IMR-90 (cell line): ENCODE data around the gene DOCK2. TPM values are rescaled to one million over a fixed set of nuclear protein-coding genes. Genes with fewer than 3 reads are reported as not detected.

Experiments
- ATAC-seq: fragments of 200-7000 bp; cut with Tn5 transposase; 2 replicates; pipeline ENCODE4 v1.9.1; 2020; ENCODE audit warnings: low read depth, mild to moderate bottlenecking, moderate library complexity
- BruUV-seq: library from RNA; stranded (reverse); fragments of 400-500 nt; replicated peaks from 2 replicates; lab custom pipeline; 2021; lab: Mats Ljungman, UMichigan
- CTCF ChIA-PET: fragments of 300-600 bp; formaldehyde crosslinking; extraction: SDS; loops from one replicate; lab custom pipeline; 2021; ENCODE audit warnings: antibody characterized with exemption; lab: Yijun Ruan, JAX
- POLR2A ChIA-PET: fragments of 300-600 bp; sonication (Branson Sonifier 250); formaldehyde crosslinking; loops from one replicate; lab custom pipeline; 2022; ENCODE audit warnings: antibody characterized with exemption; ENCODE audit not compliant: unreplicated experiment; lab: Charles Lee
- DNase-seq: peaks from one replicate; pipeline ENCODE4 v3.0.0; 2013
- H2AFZ ChIP-seq: replicated peaks from 2 replicates; pipeline ENCODE3; 2013; ENCODE audit warnings: low read length, mild to moderate bottlenecking; ENCODE audit not compliant: poor library complexity
- H2AK5ac ChIP-seq: 2 replicates; pipeline ENCODE4 v1.6.1; 2013; ENCODE audit warnings: low read depth, low read length, inconsistent platforms
- H2AK9ac ChIP-seq: replicated peaks from 2 replicates; pipeline ENCODE3; 2013; ENCODE audit warnings: mild to moderate bottlenecking, low read depth, low read length, moderate library complexity; ENCODE audit not compliant: poor library complexity
- H2BK120ac ChIP-seq: 2 replicates; pipeline ENCODE4 v1.6.1; 2013; ENCODE audit warnings: low read depth, low read length, inconsistent platforms
- H2BK15ac ChIP-seq: 3 replicates; pipeline ENCODE4 v1.6.1; 2013; ENCODE audit warnings: low read depth, low read length, inconsistent platforms
- H2BK20ac ChIP-seq: 2 replicates; pipeline ENCODE4 v1.6.1; 2013; ENCODE audit warnings: low read depth, mild to moderate bottlenecking, inconsistent platforms, low read length, moderate library complexity
- H2BK5ac ChIP-seq: 2 replicates; pipeline ENCODE4 v1.6.1; 2013; ENCODE audit warnings: mild to moderate bottlenecking, low read depth, low read length, inconsistent platforms; ENCODE audit not compliant: poor library complexity, severe bottlenecking
- H3K14ac ChIP-seq: replicated peaks from 2 replicates; pipeline ENCODE4 v1.6.1; 2013; ENCODE audit warnings: low read depth, low read length, inconsistent platforms
- H3K18ac ChIP-seq: 2 replicates; pipeline ENCODE4 v1.6.1; 2013; ENCODE audit warnings: low read depth, low read length, control low read depth
- H3K23ac ChIP-seq: 2 replicates; pipeline ENCODE4 v1.6.1; 2013; ENCODE audit warnings: low read depth, low read length, inconsistent platforms
- H3K27ac ChIP-seq: 2 replicates; pipeline ENCODE4 v1.5.1; 2013; ENCODE audit warnings: mild to moderate bottlenecking, control low read depth, low read length; ENCODE audit not compliant: insufficient read depth
- H3K27me3 ChIP-seq: 2 replicates; pipeline ENCODE4 v1.6.1; 2013; ENCODE audit warnings: low read length; ENCODE audit not compliant: control insufficient read depth, insufficient read depth
- H3K36me3 ChIP-seq: 2 replicates; pipeline ENCODE4 v1.6.1; 2013; ENCODE audit warnings: low read length, mixed read lengths; ENCODE audit not compliant: control insufficient read depth, insufficient read depth
- H3K4ac ChIP-seq: 2 replicates; pipeline ENCODE4 v1.6.1; 2013; ENCODE audit warnings: low read depth, low read length, inconsistent platforms
- H3K4me1 ChIP-seq: 2 replicates; pipeline ENCODE4 v1.6.1; 2013; ENCODE audit warnings: low read length, mixed read lengths; ENCODE audit not compliant: control insufficient read depth, insufficient read depth
- H3K4me2 ChIP-seq: 2 replicates; pipeline ENCODE4 v1.6.1; 2013; ENCODE audit warnings: low read depth, mild to moderate bottlenecking, control low read depth, low read length, moderate library complexity
- H3K4me3 ChIP-seq: 2 replicates; pipeline ENCODE4 v1.5.1; 2013; ENCODE audit warnings: low read depth, mild to moderate bottlenecking, control low read depth, low read length, moderate library complexity; ENCODE audit not compliant: insufficient read depth
- H3K56ac ChIP-seq: 2 replicates; pipeline ENCODE4 v1.6.1; 2013; ENCODE audit warnings: low read length, inconsistent platforms; ENCODE audit not compliant: insufficient read depth; ENCODE audit errors: extremely low read depth
- H3K79me1 ChIP-seq, 2 experiments: 2 replicates each; pipeline ENCODE4 v1.6.1; 2013; ENCODE audit warnings: low read length in 2 of 2, inconsistent platforms in 1 of 2, low read depth in 1 of 2
- H3K9ac ChIP-seq: 2 replicates; pipeline ENCODE4 v1.6.1; 2013; ENCODE audit warnings: low read depth, low read length, control low read depth
- H3K9me1 ChIP-seq: 2 replicates; pipeline ENCODE4 v1.6.1; 2013; ENCODE audit warnings: low read length, inconsistent platforms; ENCODE audit not compliant: insufficient read depth
- H3K9me3 ChIP-seq: 2 replicates; pipeline ENCODE4 v1.6.1; 2013; ENCODE audit warnings: low read length; ENCODE audit not compliant: control insufficient read depth, insufficient read depth
- H4K20me1 ChIP-seq: 2 replicates; pipeline ENCODE4 v1.6.1; 2013; ENCODE audit warnings: low read length, inconsistent platforms; ENCODE audit not compliant: insufficient read depth
- H4K5ac ChIP-seq: 2 replicates; pipeline ENCODE4 v1.6.1; 2013; ENCODE audit warnings: mild to moderate bottlenecking, low read depth, low read length, control low read depth
- H4K8ac ChIP-seq, 2 experiments: 2 replicates each; pipeline ENCODE4 v1.6.1; 2013; ENCODE audit warnings: low read depth in 2 of 2, low read length in 2 of 2, control low read depth in 1 of 2, inconsistent platforms in 1 of 2
- H4K91ac ChIP-seq: 2 replicates; pipeline ENCODE4 v1.6.1; 2013; ENCODE audit warnings: low read depth, low read length, inconsistent platforms; ENCODE audit not compliant: insufficient read depth
- BHLHE40 ChIP-seq: fragments of 150-350 bp; IDR thresholded peaks from 2 replicates; pipeline ENCODE4 v1.6.1; 2016; ENCODE audit warnings: mild to moderate bottlenecking, low read depth, low read length
- CEBPB ChIP-seq: IDR thresholded peaks from 2 replicates; pipeline ENCODE4 v1.6.1; 2012; ENCODE audit warnings: low read depth, low read length, improper control_type of control experiment
- CHD1 ChIP-seq: IDR thresholded peaks from 2 replicates; pipeline ENCODE4 v1.6.1; 2012; ENCODE audit warnings: low read depth, low read length, improper control_type of control experiment
- CTCF ChIP-seq: conservative IDR thresholded peaks from 2 replicates; pipeline ENCODE4 v1.5.1; 2012; ENCODE audit warnings: mild to moderate bottlenecking, low read depth, low read length, improper control_type of control experiment
- ELK1 ChIP-seq: fragments of 150-350 bp; IDR thresholded peaks from 2 replicates; pipeline ENCODE4 v1.6.1; 2016; ENCODE audit warnings: low read depth, mild to moderate bottlenecking, low read length, moderate library complexity, borderline replicate concordance
- FOS ChIP-seq: fragments of 150-350 bp; IDR thresholded peaks from 2 replicates; pipeline ENCODE4 v1.6.1; 2016; ENCODE audit warnings: low read depth, low read length
- MAFK ChIP-seq: IDR thresholded peaks from 2 replicates; pipeline ENCODE4 v1.6.1; 2012; ENCODE audit warnings: low read depth, low read length, improper control_type of control experiment
- MAZ ChIP-seq: IDR thresholded peaks from 2 replicates; pipeline ENCODE4 v1.6.1; 2012; ENCODE audit warnings: low read depth, mild to moderate bottlenecking, low read length, improper control_type of control experiment, moderate library complexity, borderline replicate concordance
- MXI1 ChIP-seq: IDR thresholded peaks from 2 replicates; pipeline ENCODE4 v1.6.1; 2012; ENCODE audit warnings: low read depth, mild to moderate bottlenecking, low read length, moderate library complexity, borderline replicate concordance
- NFE2L2 ChIP-seq: fragments of 150-350 bp; IDR thresholded peaks from 2 replicates; pipeline ENCODE4 v1.6.1; 2016; ENCODE audit warnings: low read depth, mild to moderate bottlenecking, low read length
- POLR2A ChIP-seq: IDR thresholded peaks from 2 replicates; pipeline ENCODE4 v1.6.1; 2012; ENCODE audit warnings: mild to moderate bottlenecking, low read depth, low read length
- RAD21 ChIP-seq: IDR thresholded peaks from 2 replicates; pipeline ENCODE4 v1.6.1; 2012; ENCODE audit warnings: low read length, improper control_type of control experiment
- RCOR1 ChIP-seq: IDR thresholded peaks from 2 replicates; pipeline ENCODE4 v1.6.1; 2012; ENCODE audit warnings: mild to moderate bottlenecking, low read length, improper control_type of control experiment; ENCODE audit not compliant: insufficient replicate concordance
- RFX5 ChIP-seq: IDR thresholded peaks from 2 replicates; pipeline ENCODE4 v1.8.0; 2012; ENCODE audit warnings: low read depth, mild to moderate bottlenecking, low read length, moderate library complexity
- SMC3 ChIP-seq: fragments of 150-350 bp; IDR thresholded peaks from 2 replicates; pipeline ENCODE4 v1.6.1; 2016; ENCODE audit warnings: low read depth, mild to moderate bottlenecking, antibody characterized with exemption, low read length, moderate library complexity
- USF2 ChIP-seq: fragments of 150-350 bp; IDR thresholded peaks from 2 replicates; pipeline ENCODE4 v1.6.1; 2017; ENCODE audit warnings: mild to moderate bottlenecking, antibody characterized with exemption, low read length, low read depth
- WGBS, 2 experiments: methylation state at CpG; one replicate each; pipeline versions ENCODE4 v1.1.5 to v1.1.7; 2013; ENCODE audit warnings: missing lambda C conversion rate in 2 of 2; ENCODE audit not compliant: insufficient read length in 1 of 2; ENCODE audit errors: extremely low coverage in 2 of 2; 5-methylcytosine and 5-hydroxymethylcytosine counted together
- dilution Hi-C: fragments of 300-500 bp; cut with HindIII; formaldehyde crosslinking; loops from one replicate; pipeline ENCODE4 v1.14.3; 2018; ENCODE audit warnings: low sequenced_read_pairs; ENCODE audit not compliant: unreplicated experiment
- in situ Hi-C: fragments of 300-500 bp; cut with MboI; formaldehyde crosslinking; loops from 3 replicates; pipeline ENCODE4 v1.14.3; 2019; ENCODE audit warnings: low sequenced_read_pairs, inconsistent platforms, mixed read lengths
- intact Hi-C: fragments of 100-400 bp; cut with micrococcal nuclease; formaldehyde crosslinking; loops from 2 replicates; pipeline ENCODE4 v1.10.0; 2022
- polyA plus RNA-seq, 3 experiments: library from polyadenylated mRNA; depleted of rRNA; stranded (reverse); fragments of >200 nt; gene quantifications; 2 replicates each; pipeline ENCODE4 v1.2.3, GENCODE V29; 2012; ENCODE audit warnings: low replicate concordance in 1 of 3
- total RNA-seq: library from RNA; depleted of rRNA; stranded (reverse); fragments of >200 nt; gene quantifications from 2 replicates; pipeline ENCODE4 v1.2.3, GENCODE V29; 2012

Gene DOCK2
- total and polyA plus RNA-seq, 2 of the 4 experiments (the other 2 are of a cell fraction), result 0.72 to 3.0 TPM

- ChIA-PET POLR2A (no interaction called here), CTCF (no interaction called here)
- no peaks in the 10 kb centered on the region for H3K9me3 ChIP-seq
- no peak overlapping the region for H4K8ac ChIP-seq
- H3K23ac ChIP-seq, result no peak overlapping the region
- no peak overlapping the region for H3K14ac ChIP-seq
- no peak overlapping the region for H2AK9ac ChIP-seq
- H3K36me3 ChIP-seq, result no peaks in the 10 kb centered on the region
- H3K4me1 ChIP-seq, result peaks cover 6% of the 10 kb centered on the region
- no peak overlapping the region for H3K56ac ChIP-seq
- ATAC-seq, result no peak
- H4K20me1 ChIP-seq, result no peaks in the 10 kb centered on the region
- no peak overlapping the region for H4K5ac ChIP-seq
- H3K27ac ChIP-seq, result no peak overlapping the region
- peaks cover 11% of the 10 kb centered on the region for H3K9me1 ChIP-seq
- no peak overlapping the region for H3K4me3 ChIP-seq
- no peak overlapping the region for H2BK20ac ChIP-seq
- dilution Hi-C loops (no loop called here), intact Hi-C loops (loop anchor here (5.0 kb wide), 1 partner anchor 51 kb away; no protein-coding TSS in a partner anchor), in situ Hi-C loops (no loop called here)
- WGBS, 2 experiments, result no CpG with 5 or more reads among the region's 6 CpGs
- no peaks in the 10 kb centered on the region for H3K79me1 ChIP-seq
- H2BK5ac ChIP-seq, result no peak overlapping the region
- no peaks in the 10 kb centered on the region for H3K27me3 ChIP-seq
- no TSS peak for BruUV-seq
- no peak overlapping the region for H2BK15ac ChIP-seq
- H3K18ac ChIP-seq, result no peak overlapping the region
- no peak overlapping the region for H3K4me2 ChIP-seq
- no peak overlapping the region for H2AK5ac ChIP-seq
- DNase-seq, result no peak
- no peak overlapping the region for H2BK120ac ChIP-seq
- no peak overlapping the region for H3K4ac ChIP-seq
- no peak overlapping the region for H4K91ac ChIP-seq
- H3K9ac ChIP-seq, result no peak overlapping the region
- TF ChIP-seq NFE2L2 (no peak), BHLHE40 (no peak), SMC3 (no peak), ELK1 (no peak), CEBPB (no peak), RFX5 (no peak), RCOR1 (no peak), FOS (no peak), POLR2A (no peak), CHD1 (no peak), USF2 (no peak), MAZ (no peak), MAFK (no peak), MXI1 (no peak), RAD21 (no peak), CTCF (no peak)
- no peak overlapping the region for H2AFZ ChIP-seq
Observed at GRCh38 chr5:169767938-169768337, 130.9 kb downstream of the DOCK2 start.
